GM19438 (cell line): Measurements from ENCODE around the gene DOP1B.
"Not testable (repeated sequence)": the region's sequence is repeated elsewhere in the genome, so short reads cannot be mapped to it uniquely, and the experiment has no call there.

Experiments used
- ATAC-seq: cut with Tn5 transposase; IDR thresholded peaks from one replicate; pipeline ENCODE4 v1.9.1; 2021; ENCODE audit warnings: low read depth; ENCODE audit not compliant: unreplicated experiment

The DOP1B gene

GRCh38 chr21:36132696-36133095 lies 23.9 kb upstream of the DOP1B start:
- ATAC-seq = no peak

GRCh38 chr21:36134803-36135390 lies 21.7 kb upstream of the DOP1B start, which contains the start of gene CBR3:
Gene CBR3 (plus strand): TSS chr21:36135079. CDS start chr21:36135193, 114 bp downstream.
- ATAC-seq = no peak

- no peak for ATAC-seq
These were observed 21.1 kb upstream of the DOP1B start for GRCh38 chr21:36135391-36136102.

- not testable (repeated sequence) for ATAC-seq
These were observed 16.8 kb upstream of the DOP1B start for GRCh38 chr21:36139791-36140190.

GRCh38 chr21:36141513-36141925 lies 15.1 kb upstream of the DOP1B start:
- ATAC-seq = peak; percentile 72

GRCh38 chr21:36144233-36144632 lies 12.4 kb upstream of the DOP1B start:
- not testable (repeated sequence) for ATAC-seq

- ATAC-seq = no peak
These were observed 11.4 kb upstream of the DOP1B start for GRCh38 chr21:36145259-36145658.

- ATAC-seq = no peak
These were observed 8.7 kb upstream of the DOP1B start for GRCh38 chr21:36147911-36148310.

- ATAC-seq = no peak
These were observed 7.7 kb upstream of the DOP1B start for GRCh38 chr21:36148886-36149285.

- ATAC-seq = peak; percentile 79
These were observed 6.6 kb upstream of the DOP1B start for GRCh38 chr21:36149788-36150711.

- ATAC-seq = peak; percentile 4
These were observed 853 bp upstream of the DOP1B start for GRCh38 chr21:36155603-36156338.

- peak; percentile 89 for ATAC-seq
These were observed 247 bp upstream of the DOP1B start for GRCh38 chr21:36156339-36156814.

GRCh38 chr21:36159356-36159921 lies 2.8 kb downstream of the DOP1B start:
- no peak for ATAC-seq

GRCh38 chr21:36160850-36161178 lies 4.2 kb downstream of the DOP1B start:
- ATAC-seq = no peak

- ATAC-seq = no peak
These were observed 6.0 kb downstream of the DOP1B start for GRCh38 chr21:36162631-36163030.

GRCh38 chr21:36163750-36164741 lies 7.4 kb downstream of the DOP1B start:
- ATAC-seq = no peak

GRCh38 chr21:36165356-36165755 lies 8.7 kb downstream of the DOP1B start:
- ATAC-seq = no peak

- no peak for ATAC-seq
These were observed 10.1 kb downstream of the DOP1B start for GRCh38 chr21:36166705-36167104.

GRCh38 chr21:36167541-36167940 lies 10.9 kb downstream of the DOP1B start:
- ATAC-seq = no peak
